Measurements from ENCODE around the gene TAF1A. TPM values are rescaled to one million over a fixed set of nuclear protein-coding genes. Genes with fewer than 3 reads are reported as not detected.

Gene TAF1A
- total and polyA plus RNA-seq, 4 donors: 1.1 to 5.2 (median 2.9) TPM

DNA sequence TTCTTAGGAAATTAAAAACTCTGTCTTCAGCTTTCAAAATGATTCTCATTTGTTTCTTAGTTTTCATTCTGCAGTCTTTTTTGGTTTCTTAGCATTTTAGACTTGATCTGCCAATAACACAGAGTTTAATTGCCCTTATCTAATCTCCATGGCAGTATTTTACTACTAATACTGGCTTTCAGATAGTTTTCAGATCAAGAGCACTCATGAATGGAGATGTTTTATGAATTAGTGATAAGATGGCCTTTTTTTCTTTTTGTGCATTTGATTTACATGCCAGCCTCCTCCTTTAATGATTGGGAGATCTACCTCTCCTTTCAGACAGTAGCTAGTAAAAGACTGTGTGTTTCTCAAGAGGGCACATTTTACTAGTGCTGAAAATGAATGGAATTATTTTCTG is 33.7 kb upstream of the TAF1A start:
- no peak for TF ChIP-seq RAD21 (IDR thresholded peaks at IDR 0.05)
- Histone ChIP-seq H3K36me3 (ENCODE audit: control insufficient read depth in 4 of 4, insufficient read depth in 3 of 4, low read depth in 1 of 4, low read length in 3 of 4) (peaks cover 2 to 36% (median 18%) of the 10 kb centered on the region in 4 donors), H3K9me3 (ENCODE audit: control insufficient read depth in 4 of 4, low read length in 3 of 4) (no peaks in the 10 kb centered on the region), H3K9ac (ENCODE audit: low read depth in 1 of 2, low read length in 2 of 2) (no peak overlapping the region), H3K4me1 (ENCODE audit: control insufficient read depth in 4 of 4, insufficient read depth in 4 of 4, low read length in 3 of 4) (peaks cover 0 to 30% (median 9%) of the 10 kb centered on the region in 4 donors), H3K27me3 (ENCODE audit: control insufficient read depth in 4 of 4, insufficient read depth in 4 of 4, low read length in 3 of 4) (no peaks in the 10 kb centered on the region), H3K4me3 (ENCODE audit: low read depth in 1 of 3, low read length in 3 of 3) (no peak overlapping the region), H3K27ac (ENCODE audit: low read depth in 1 of 2, low read length in 2 of 2) (no peak overlapping the region)
- no peak for DNase-seq (ENCODE audit: low spot score)

DNA sequence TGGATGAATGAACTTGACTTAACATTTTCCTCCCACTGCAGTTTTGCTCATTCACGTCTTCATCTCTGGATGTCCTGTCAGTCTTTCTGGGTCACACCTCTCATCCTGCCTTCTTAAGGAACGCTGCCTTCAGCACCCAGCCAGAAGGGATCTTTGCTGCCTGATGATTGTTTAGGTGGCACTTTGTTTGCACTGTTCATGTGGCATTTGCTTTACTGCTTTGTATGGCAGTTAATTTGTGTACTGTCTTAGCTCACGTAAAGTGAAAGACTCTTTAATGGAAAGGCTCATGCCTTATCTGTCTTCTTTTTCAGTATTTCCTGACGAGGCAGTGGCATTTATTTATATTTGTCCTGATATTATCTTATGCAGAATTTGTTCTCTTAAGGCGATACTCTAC is 33.0 kb upstream of the TAF1A start:
- peaks cover 2 to 30% (median 13%) of the 10 kb centered on the region in 4 donors for H3K36me3 ChIP-seq (ENCODE audit: control insufficient read depth in 4 of 4, insufficient read depth in 3 of 4, low read depth in 1 of 4, low read length in 3 of 4)
- TF ChIP-seq, protein P1, sequence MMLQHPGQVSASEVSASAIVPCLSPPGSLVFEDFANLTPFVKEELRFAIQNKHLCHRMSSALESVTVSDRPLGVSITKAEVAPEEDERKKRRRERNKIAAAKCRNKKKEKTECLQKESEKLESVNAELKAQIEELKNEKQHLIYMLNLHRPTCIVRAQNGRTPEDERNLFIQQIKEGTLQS (IDR thresholded peaks at IDR 0.05): no peak
- TF ChIP-seq HNF4G (IDR thresholded peaks at IDR 0.05) (no peak), YY1 (IDR thresholded peaks at IDR 0.05) (no peak), NR2F2 (IDR thresholded peaks at IDR 0.05) (no peak), SP1 (IDR thresholded peaks at IDR 0.05) (no peak), TAF1 (conservative IDR thresholded peaks at IDR 0.05) (no peak), HNF4A (conservative IDR thresholded peaks at IDR 0.05) (no peak), RAD21 (IDR thresholded peaks at IDR 0.05) (no peak)
- TF ChIP-seq, protein P2, sequence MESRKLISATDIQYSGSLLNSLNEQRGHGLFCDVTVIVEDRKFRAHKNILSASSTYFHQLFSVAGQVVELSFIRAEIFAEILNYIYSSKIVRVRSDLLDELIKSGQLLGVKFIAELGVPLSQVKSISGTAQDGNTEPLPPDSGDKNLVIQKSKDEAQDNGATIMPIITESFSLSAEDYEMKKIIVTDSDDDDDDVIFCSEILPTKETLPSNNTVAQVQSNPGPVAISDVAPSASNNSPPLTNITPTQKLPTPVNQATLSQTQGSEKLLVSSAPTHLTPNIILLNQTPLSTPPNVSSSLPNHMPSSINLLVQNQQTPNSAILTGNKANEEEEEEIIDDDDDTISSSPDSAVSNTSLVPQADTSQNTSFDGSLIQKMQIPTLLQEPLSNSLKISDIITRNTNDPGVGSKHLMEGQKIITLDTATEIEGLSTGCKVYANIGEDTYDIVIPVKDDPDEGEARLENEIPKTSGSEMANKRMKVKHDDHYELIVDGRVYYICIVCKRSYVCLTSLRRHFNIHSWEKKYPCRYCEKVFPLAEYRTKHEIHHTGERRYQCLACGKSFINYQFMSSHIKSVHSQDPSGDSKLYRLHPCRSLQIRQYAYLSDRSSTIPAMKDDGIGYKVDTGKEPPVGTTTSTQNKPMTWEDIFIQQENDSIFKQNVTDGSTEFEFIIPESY (IDR thresholded peaks at IDR 0.05): no peak
- TF ChIP-seq, protein P3, sequence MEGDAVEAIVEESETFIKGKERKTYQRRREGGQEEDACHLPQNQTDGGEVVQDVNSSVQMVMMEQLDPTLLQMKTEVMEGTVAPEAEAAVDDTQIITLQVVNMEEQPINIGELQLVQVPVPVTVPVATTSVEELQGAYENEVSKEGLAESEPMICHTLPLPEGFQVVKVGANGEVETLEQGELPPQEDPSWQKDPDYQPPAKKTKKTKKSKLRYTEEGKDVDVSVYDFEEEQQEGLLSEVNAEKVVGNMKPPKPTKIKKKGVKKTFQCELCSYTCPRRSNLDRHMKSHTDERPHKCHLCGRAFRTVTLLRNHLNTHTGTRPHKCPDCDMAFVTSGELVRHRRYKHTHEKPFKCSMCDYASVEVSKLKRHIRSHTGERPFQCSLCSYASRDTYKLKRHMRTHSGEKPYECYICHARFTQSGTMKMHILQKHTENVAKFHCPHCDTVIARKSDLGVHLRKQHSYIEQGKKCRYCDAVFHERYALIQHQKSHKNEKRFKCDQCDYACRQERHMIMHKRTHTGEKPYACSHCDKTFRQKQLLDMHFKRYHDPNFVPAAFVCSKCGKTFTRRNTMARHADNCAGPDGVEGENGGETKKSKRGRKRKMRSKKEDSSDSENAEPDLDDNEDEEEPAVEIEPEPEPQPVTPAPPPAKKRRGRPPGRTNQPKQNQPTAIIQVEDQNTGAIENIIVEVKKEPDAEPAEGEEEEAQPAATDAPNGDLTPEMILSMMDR (IDR thresholded peaks at IDR 0.05; ENCODE audit: low read depth, low read length, missing input control): no peak
- no peak overlapping the region for H3K4me3 ChIP-seq (ENCODE audit: low read depth in 1 of 3, low read length in 3 of 3)
- no peaks in the 10 kb centered on the region for H3K9me3 ChIP-seq (ENCODE audit: control insufficient read depth in 4 of 4, low read length in 3 of 4)
- no peak overlapping the region for H3K27ac ChIP-seq (ENCODE audit: low read depth in 1 of 2, low read length in 2 of 2)
- H3K27me3 ChIP-seq (ENCODE audit: control insufficient read depth in 4 of 4, insufficient read depth in 4 of 4, low read length in 3 of 4): no peaks in the 10 kb centered on the region
- H3K9ac ChIP-seq (ENCODE audit: low read depth in 1 of 2, low read length in 2 of 2): no peak overlapping the region
- WGBS: 88% methylated on average over 5 of the region's 5 CpGs
- DNase-seq (ENCODE audit: low spot score): no peak
- peaks cover 0 to 29% (median 9%) of the 10 kb centered on the region in 4 donors for H3K4me1 ChIP-seq (ENCODE audit: control insufficient read depth in 4 of 4, insufficient read depth in 4 of 4, low read length in 3 of 4)

DNA sequence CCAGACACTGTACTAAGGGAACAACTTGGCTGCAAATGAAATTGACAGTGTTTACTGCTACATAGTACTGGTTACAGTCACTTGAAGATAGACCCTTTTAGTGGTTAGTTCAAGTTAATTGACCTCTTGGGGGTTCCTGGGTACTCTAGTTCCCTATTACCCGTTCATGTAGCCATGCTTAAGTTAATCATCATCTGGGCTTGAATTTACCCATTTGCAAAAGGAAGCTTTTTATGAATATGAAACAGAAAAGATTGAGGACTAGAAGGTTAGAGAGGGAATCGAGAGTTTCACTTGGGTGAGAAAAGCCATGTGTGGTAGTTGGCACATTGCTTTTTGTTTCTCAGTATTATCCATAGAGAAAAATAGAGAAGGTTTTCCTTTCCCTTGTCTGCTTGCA is 30.8 kb upstream of the TAF1A start:
- Histone ChIP-seq H3K36me3 (ENCODE audit: control insufficient read depth in 4 of 4, insufficient read depth in 3 of 4, low read depth in 1 of 4, low read length in 3 of 4) (peaks cover 0 to 24% (median 12%) of the 10 kb centered on the region in 4 donors), H3K27ac (ENCODE audit: low read depth in 1 of 2, low read length in 2 of 2) (no peak overlapping the region), H3K9me3 (ENCODE audit: control insufficient read depth in 4 of 4, low read length in 3 of 4) (no peaks in the 10 kb centered on the region), H3K4me3 (ENCODE audit: low read depth in 1 of 3, low read length in 3 of 3) (no peak overlapping the region), H3K27me3 (ENCODE audit: control insufficient read depth in 4 of 4, insufficient read depth in 4 of 4, low read length in 3 of 4) (no peaks in the 10 kb centered on the region), H3K4me1 (ENCODE audit: control insufficient read depth in 4 of 4, insufficient read depth in 4 of 4, low read length in 3 of 4) (peaks cover 0 to 33% (median 17%) of the 10 kb centered on the region in 4 donors), H3K9ac (ENCODE audit: low read depth in 1 of 2, low read length in 2 of 2) (no peak overlapping the region)
- 90% methylated on average over 2 of the region's 2 CpGs for WGBS
- no peak for DNase-seq (ENCODE audit: low spot score)
- TF ChIP-seq YY1 (IDR thresholded peaks at IDR 0.05) (no peak), SP1 (IDR thresholded peaks at IDR 0.05) (no peak), HNF4G (IDR thresholded peaks at IDR 0.05) (no peak), FOXA2 (IDR thresholded peaks at IDR 0.05) (no peak), JUND (IDR thresholded peaks at IDR 0.05) (no peak), TAF1 (conservative IDR thresholded peaks at IDR 0.05) (no peak), EGR1 (IDR thresholded peaks at IDR 0.05; ENCODE audit: low read depth in 2 of 2) (no peak)
- TF ChIP-seq, protein P2 (IDR thresholded peaks at IDR 0.05): no peak
- TF ChIP-seq, protein P4, sequence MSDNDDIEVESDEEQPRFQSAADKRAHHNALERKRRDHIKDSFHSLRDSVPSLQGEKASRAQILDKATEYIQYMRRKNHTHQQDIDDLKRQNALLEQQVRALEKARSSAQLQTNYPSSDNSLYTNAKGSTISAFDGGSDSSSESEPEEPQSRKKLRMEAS (IDR thresholded peaks at IDR 0.05): no peak
- TF ChIP-seq, protein P3 (IDR thresholded peaks at IDR 0.05; ENCODE audit: low read depth, low read length, missing input control): no peak
- TF ChIP-seq, protein P5, sequence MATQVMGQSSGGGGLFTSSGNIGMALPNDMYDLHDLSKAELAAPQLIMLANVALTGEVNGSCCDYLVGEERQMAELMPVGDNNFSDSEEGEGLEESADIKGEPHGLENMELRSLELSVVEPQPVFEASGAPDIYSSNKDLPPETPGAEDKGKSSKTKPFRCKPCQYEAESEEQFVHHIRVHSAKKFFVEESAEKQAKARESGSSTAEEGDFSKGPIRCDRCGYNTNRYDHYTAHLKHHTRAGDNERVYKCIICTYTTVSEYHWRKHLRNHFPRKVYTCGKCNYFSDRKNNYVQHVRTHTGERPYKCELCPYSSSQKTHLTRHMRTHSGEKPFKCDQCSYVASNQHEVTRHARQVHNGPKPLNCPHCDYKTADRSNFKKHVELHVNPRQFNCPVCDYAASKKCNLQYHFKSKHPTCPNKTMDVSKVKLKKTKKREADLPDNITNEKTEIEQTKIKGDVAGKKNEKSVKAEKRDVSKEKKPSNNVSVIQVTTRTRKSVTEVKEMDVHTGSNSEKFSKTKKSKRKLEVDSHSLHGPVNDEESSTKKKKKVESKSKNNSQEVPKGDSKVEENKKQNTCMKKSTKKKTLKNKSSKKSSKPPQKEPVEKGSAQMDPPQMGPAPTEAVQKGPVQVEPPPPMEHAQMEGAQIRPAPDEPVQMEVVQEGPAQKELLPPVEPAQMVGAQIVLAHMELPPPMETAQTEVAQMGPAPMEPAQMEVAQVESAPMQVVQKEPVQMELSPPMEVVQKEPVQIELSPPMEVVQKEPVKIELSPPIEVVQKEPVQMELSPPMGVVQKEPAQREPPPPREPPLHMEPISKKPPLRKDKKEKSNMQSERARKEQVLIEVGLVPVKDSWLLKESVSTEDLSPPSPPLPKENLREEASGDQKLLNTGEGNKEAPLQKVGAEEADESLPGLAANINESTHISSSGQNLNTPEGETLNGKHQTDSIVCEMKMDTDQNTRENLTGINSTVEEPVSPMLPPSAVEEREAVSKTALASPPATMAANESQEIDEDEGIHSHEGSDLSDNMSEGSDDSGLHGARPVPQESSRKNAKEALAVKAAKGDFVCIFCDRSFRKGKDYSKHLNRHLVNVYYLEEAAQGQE (IDR thresholded peaks at IDR 0.05): no peak
